NCI-H748 (cell line): Measurements from ENCODE around the gene TINCR.
"Not testable (repeated sequence)": the region's sequence is repeated elsewhere in the genome, so short reads cannot be mapped to it uniquely, and the experiment has no call there.

Experiments used
- DNase-seq: peaks from one replicate; lab custom pipeline; 2025; ENCODE audit not compliant: unreplicated experiment; lab: John Stamatoyannopoulos, UW

The TINCR gene

DNA sequence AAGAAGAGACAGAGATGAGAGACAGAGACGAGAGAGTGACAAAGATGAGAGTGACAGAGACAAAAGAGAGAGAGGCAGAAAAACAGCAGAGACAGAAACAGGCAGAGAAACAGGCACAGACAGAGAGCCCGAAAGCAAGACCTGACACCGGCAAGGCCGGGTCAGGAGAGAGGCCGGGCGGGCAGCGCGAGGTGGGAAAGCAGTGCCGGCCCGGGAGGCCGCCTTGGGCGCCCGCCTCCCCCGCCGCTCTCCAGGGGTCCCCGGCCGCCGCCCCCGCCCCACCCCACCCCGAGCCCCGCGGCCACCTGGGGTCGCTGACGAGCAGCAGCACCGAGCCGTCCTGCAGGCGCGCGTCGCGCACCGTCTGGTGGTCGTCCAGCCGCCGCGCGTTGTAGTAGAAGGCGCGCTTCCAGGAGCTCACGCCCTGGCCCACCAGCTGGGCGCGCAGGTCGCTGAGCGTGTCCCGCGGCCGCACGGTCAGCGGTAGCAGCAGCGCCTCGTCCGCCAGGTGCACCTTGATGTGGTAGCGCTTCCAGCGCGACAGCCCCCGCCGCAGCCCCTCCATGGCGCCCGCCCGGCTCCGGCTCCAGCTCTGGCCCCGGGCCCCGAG, at the start of gene TINCR:
TSS of gene TINCR (minus strand) at position 594 of the 610 bp plus-strand sequence.
- peak; percentile 46 for DNase-seq

DNA sequence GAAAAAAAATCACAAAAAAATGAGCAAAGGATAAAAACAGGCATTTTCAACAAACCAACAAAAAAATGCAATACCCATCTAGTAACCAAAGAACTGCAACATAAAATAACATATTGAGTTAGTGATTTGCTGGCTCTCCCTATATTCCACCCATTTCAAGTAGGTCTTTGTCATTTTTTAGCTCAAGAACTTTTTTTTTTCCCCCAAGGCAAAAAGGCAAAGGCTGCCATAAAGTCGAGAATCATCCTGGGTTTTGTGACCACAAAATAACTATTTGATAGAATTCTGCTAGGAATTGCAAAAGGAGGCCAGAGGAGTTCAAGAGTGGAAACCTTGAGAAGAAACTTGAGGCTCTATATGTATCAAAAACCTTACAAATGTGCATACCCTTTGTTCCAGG, 49.3 kb upstream of the TINCR start:
- DNase-seq, result no peak

DNA sequence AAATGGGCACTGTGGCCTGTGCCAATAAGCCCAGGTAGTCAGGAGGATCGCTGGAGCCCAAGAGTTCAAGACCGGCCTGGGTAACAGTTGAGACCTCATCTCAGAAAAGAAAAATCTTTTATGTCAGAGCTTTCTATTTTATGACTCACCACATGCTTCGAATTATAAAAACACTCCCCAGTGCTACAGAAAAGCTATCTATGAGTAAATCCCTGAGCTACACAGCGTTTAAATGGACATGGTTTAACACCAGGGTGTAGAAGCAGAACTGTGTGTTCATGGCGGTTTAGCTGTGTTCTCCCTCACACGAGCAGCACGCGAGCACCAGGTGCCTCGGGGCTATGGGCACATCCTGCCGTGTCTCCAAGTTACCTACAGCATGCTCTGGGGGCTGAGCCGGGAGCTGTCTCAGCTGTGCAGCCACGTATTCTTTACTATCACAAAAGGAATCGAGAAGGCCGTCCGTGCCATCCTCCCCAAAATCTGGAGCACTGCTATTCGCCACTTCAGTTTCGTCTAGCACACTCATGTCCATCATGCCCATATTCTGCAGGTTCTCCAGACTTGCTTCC, 48.1 kb upstream of the TINCR start:
- DNase-seq, result no peak

DNA sequence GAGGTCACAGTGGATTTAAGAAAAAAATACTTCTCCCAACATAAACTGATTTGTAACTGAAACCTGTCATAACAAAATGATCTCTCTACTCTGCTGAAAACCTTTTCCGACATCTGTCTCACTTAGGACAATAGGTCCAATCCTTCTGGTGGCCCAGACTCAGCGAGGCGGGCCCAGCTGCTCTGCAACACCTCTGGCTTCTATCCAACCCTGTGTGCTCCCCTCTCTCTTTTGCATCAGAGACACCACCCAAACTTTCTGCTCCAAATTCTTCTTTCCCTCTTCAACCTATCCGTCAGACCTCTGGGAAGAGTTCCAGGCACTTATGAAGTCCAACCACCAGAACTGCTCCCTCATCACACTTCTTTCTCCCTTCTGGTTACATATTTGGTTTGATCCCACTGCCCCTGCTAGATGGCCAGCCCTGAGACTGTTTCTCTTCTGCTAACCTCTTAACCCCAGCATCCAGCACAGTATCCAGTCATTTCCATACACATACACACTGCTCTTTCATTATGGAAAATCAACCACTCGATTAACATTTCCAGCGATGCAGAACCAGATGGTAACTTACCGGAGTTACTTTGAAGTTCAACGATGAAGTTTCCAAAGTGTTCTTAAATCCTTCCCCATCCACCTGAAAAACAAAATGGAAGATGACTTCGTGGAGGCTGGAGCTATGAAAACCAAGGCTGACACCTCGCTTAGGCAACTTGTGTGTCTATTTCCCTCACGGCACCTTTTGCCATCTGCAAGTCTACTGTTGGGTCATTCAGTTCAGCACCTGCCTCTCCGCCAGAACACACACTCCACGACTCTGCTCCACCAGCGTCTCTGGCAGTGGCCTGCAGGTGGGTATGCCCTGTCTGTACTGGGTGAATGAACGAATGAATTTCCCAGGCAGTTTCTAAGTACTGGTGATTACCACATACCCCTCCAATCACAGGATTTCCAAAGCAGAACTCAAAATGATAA, 45.4 kb upstream of the TINCR start:
- no peak for DNase-seq

DNA sequence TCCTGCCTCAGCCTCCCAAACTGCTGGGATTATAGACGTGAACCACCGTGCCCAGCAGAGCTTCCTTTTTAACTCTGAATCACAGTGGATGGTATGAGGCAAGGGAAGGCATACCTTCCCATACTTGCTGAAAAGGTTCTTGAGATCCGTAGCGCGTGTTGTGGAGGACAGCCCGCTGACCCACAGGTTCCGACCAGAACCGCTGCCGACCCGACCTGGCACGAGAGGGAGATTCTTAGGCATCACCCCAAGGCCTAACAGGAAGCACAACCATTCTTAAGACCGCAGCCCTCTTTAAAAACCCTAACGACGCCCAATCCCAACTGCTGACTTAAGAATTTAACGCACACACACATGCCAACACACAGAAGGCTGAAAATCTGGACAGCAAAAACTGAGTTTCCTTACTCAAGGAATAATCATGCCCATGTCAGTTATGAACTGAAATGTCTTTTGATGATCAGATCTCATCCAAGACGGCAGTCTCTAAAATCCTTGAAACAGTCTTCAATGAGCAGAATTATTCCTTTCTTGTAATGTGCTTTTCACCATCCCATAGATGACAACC, 42.2 kb upstream of the TINCR start:
- no peak for DNase-seq

DNA sequence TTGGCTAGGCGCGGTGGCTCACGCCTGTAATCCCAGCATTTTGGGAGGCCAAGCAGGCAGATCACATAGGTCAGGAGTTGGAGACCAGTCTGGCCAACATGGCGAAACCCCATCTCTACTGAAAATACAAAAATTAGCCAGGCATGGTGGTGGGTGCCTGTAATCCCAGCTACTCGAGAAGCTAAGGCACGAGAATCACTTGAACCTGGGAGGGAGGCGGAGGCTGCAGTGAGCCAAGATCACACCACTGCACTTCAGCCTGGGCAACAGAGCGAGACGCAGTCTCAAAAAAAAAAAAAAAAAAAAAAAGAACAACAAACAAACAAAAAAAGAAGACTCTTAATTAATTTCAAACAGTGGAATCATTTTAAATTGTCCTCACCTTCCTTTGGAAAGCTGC, 41.0 kb upstream of the TINCR start:
- DNase-seq, result not testable (repeated sequence)

DNA sequence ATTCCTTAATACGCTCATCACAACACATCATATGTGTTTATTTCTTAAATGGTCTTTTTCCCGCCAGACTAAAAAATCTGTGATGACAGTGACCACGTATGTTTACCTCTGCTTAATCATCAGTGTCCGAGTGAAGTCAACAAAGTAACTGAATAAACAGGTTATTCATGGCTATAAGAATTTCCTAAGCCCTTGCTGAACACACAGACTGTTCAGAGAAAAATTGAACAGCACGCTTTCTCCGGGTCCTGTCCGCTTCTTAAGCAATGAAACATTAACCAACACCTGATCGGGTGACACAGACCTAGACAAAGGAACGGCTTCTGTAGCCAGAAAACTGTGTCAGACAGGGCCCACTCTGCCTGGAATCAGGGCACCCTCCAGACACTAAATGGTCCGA, 40.5 kb upstream of the TINCR start:
- DNase-seq, result no peak

DNA sequence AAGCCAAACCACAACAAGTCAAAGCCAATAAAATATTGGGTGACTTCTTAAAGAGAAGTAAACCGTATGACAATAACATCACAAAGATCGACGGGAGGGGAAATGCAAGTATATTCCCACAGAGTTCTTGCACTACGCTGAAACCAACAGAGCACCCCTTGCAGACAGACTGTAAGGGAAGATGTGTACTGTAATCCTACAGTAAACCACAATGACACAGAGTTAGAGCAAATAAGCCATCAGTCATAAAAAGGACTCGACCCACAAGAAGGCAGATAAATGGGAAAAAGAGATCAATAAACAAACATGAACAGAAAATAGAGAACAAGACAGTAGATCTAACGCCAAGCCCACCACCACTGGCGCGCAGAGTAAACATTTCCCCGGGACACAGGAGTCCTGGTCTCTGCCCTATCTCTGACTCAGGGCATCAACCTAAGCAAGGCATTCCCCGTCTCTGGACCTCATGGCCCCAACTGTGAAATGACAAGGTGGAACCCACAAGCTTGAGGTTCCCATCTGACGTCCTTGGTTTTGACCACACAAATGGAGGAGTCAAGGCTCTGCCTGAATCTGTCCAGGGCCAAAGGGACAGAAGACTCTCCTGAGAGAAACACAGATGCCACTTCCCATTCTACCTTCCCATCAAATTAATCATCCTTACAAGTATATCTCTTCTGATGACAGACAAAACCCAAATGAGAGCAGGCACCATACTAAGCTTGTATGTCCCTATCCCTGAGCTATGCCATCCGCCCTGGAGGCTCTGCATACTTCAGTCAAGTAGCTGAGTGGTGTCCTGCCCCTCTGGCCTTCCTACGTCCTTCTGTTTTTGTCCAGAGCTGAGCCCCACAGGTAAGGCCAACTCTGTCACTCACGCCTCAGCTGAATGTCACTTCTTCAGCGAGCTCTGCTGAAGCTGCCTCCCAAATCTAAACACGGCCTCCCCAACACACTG, 39.8 kb upstream of the TINCR start:
- DNase-seq, result no peak

DNA sequence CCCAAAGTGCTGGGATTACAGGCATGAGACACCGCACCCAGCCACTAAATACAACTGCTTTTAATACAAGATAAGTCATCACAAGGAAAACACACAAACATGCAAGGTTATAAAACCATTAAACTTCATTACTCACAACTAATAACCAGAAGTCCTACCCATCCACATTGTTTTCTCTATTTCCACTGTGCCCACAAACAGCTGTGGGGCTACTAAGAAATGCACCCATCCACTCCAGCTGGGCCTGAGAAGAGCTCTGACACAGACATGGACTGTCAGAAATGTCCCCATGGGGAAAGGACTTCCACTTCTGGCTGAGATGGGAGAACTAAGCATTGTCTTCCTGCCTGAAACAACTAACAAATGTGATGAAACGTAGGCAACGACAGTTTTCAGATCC, 37.6 kb upstream of the TINCR start:
- no peak for DNase-seq

DNA sequence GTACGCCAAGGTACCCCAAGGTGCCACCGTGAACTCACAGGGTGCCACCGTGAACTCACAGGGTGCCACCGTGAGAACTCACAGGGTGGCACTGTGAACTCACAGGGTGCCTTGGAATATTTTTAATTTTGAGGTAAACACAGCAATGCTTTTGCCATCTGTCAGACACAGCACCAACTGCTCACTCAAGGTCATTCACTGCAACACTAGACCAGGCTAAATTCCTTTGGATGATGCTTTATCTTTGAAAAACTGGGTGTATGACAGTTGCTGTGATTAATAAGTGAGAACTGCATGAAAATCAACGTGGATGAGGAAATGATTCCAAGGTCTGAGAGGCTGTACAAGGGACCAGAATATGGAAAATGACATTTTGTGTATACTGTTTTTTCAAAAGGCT, 35.9 kb upstream of the TINCR start:
- no peak for DNase-seq

DNA sequence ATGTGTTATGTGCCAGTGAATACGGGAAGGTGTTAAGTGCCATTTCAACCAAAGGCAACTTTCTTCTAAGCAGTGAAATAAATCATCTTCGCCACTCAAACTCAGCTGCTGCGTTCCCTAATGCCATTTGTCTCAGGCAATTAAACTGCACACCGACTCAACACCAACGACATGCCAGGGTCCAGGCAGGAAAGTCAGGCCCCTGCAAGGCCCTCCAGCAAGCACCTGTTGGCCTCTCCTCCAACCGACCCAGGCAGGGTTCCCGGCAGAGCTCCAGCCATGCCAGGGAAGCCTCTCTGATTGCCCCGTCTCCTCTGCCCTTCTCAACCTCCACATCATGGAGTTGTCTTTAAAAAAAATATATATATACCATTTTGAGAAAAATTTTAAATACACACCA, 33.0 kb upstream of the TINCR start:
- no peak for DNase-seq

DNA sequence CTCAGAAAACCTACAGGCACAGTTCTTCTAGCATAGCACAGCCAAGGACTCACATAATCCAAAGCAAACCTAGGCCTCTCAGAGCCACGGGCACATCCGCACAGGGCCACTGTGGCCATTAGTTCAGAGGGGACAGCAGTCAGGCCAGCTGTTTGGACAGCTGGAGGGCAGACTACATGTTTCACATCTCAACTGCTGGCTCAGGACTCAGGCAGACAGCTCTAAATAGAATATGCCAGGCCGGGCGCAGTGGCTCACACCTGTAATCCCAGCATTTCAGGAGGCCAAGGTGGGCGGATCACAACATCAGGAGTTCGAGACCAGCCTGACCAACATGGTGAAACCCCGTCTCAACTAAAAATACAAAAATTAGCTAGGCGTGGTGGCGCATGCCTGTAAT, 28.0 kb upstream of the TINCR start:
- no peak for DNase-seq

DNA sequence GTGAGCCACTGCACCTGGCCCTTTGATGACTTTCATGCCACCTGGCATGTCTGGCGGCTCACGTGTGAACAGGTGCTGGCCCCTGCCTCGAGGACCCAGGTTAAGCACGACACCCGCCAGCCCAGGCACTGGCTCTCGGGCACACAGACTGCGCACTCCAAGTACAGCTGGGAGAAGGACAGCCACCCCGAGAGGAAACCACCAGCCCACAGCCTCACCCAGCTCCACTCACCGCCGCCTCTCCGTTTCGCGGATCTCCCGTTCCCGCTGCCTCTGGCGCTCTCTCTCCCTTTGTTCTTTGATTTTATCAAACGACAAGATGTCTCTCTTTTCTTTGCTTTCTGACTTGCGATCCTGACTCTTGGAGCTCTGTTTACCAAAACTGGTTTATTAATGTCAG, 27.4 kb upstream of the TINCR start:
- no peak for DNase-seq

DNA sequence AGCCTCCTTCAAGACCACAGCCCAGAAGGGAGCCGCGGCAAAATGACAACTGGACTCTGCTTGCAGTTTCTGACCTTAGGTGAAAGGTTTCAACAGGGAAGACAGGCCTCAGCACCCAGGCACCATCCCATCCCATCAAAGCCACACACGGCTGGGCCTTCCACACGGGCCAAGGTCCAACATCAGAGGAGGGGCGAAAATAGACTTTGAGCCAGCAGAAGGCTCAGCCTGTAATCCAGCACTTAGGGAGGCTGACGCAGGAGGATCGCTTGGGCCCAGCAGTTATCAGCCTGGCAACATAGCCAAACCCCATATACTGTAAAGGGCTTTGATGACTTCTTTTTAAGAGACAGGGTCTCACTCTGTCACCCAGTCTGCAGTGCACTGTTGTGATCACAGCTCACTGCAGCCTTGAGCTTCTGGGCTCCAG, 26.8 kb upstream of the TINCR start:
- no peak for DNase-seq

DNA sequence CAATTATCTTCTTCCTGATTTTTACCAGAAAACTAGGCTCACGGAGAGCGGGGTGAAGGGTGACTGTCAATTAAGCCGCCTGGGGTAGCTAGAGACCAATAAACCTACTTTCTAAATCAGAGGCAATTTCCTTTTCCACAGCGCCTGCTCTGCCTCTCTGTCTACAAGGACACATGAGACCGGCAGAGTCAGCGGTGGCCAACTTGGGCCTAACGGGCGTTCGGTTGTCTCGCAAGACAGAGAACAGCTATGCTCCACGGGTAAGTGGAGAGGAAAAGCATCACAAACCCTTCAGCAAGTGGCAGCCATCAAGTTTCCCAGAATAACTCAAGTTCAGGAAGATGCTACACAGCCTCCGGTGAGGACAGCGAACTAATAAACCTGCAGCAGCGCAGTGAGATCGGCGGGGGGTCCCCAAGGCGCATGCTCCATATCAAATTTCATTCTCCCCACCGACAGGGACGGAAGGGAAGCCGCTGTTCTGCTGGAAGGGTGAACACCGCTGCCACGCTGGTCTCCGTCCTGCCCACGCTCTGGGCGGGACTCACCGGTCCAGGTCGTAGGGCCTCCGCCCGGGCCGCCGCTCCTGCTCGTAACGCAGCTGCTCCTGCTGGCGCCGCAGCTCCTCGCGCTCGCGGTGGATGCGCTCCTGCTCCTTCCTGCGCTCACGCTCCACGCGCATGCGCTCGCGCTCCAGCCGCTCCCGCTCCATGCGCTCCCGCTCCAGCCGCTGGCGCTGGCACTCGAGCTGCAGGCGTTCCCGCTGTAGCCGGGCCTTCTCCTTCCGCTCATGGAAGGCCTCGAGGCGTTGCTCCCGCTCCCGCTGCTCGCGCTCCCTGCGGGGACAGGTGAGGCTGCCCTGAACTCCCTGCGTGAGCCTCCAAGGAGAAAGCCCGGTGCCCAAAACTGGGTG, 25.8 kb upstream of the TINCR start:
- no peak for DNase-seq

DNA sequence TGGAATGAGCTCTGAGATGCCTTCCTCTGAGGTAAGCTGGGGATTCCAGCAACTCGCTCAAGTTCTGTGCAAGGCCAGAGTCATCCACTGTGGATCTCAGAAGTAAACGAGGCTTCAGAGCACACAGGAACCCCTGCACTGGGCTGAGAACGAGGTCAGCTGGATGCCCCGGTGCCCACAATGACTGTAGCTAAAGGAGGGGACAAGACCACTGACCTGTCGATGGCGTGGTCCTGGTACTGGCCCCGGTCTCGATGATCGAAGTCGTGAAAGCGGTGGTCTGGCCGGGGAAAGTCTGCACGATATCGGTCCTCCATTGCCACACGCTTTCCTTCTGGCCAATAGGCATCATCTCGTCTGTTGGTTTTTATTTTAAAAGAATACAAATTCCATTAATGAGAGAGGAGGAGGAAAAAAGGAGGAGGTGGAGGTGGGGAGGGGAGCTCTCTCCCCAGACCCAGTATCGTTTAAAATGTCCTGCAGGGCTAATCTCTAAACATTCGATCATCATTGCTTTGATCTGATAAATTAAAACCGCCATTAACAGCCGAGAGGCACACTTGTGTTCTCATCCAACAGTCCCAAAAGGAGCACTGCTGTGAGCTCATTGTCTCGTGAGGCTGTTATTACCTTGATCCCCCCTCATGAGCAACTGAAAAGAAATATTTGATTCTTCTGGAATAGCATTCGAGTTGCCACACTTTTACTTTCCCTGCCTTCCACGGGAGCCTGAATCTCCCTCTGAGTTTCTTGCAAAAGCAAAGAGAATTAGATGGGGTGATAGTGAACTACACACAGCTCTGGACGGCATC, 25.0 kb upstream of the TINCR start:
- no peak for DNase-seq

DNA sequence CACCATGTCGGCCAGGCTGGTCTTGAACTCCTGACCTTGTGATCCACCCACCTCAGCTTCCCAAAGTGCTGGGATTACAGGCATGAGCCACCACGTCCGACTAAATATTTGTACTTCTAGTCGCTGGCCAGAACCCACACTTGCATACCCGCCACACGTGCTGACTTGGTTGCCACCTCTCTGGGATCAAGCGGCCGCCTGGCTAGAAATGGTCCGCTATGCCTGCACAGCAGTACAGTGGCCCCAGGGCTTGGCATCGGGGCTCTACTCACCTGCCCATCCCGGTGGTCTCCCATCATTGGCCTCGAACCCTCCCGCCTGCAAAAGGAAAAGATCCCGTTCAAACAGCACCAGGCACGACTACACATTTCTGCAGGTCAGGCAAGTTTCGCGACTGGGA, 23.7 kb upstream of the TINCR start:
- no peak for DNase-seq

DNA sequence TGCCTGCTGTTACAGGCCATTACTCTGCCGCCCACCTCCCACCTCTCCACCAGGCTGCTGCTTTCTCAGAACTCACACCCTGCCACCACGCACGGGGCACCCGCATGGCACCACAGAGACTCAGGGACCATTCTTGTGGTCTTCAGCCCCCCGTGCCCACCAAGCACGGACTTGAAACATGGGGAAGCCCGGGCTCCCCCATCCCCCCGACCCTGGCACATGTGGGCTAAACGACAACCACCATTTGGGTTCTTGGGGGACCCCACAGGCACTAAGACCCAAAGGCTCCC, 23.1 kb upstream of the TINCR start:
- DNase-seq, result no peak
